Mucosa of rectum (tissue), 2 donors: ENCODE measurements around the gene TBPL2.
"Not testable (repeated sequence)": the region's sequence is repeated elsewhere in the genome, so short reads cannot be mapped to it uniquely, and the experiment has no call there.

Experiments used
- H3K27ac ChIP-seq, 2 donors: one replicate each; pipeline ENCODE4 v1.7.0; 2013; ENCODE audit warnings: inconsistent platforms in 2 of 2, low read depth in 2 of 2, low read length in 2 of 2
- H3K27me3 ChIP-seq, 2 donors: one replicate each; pipeline ENCODE4 v1.7.0; 2013; ENCODE audit warnings: low read length in 2 of 2; ENCODE audit not compliant: control insufficient read depth in 2 of 2, insufficient read depth in 2 of 2
- H3K36me3 ChIP-seq, 2 donors: one replicate each; pipeline ENCODE4 v1.7.0; 2013; ENCODE audit warnings: low read length in 2 of 2; ENCODE audit not compliant: control insufficient read depth in 2 of 2, insufficient read depth in 2 of 2
- H3K4me1 ChIP-seq, 2 donors: one replicate each; pipeline ENCODE4 v1.7.0; 2013; ENCODE audit warnings: low read length in 2 of 2, mild to moderate bottlenecking in 1 of 2; ENCODE audit not compliant: control insufficient read depth in 2 of 2, insufficient read depth in 2 of 2
- H3K4me3 ChIP-seq, 2 donors: one replicate each; pipeline ENCODE4 v1.7.0; 2013; ENCODE audit warnings: low read length in 2 of 2
- H3K9ac ChIP-seq, 2 donors: one replicate each; pipeline ENCODE4 v1.7.0; 2013; ENCODE audit warnings: low read length in 2 of 2, low read depth in 1 of 2, mild to moderate bottlenecking in 1 of 2
- H3K9me3 ChIP-seq, 2 donors: one replicate each; pipeline ENCODE4 v1.7.0; 2013; ENCODE audit warnings: low read length in 2 of 2; ENCODE audit not compliant: control insufficient read depth in 2 of 2
- donor health status: healthy.
- donor health status: Normal muscosa, but diverticular disease.

The TBPL2 gene

DNA sequence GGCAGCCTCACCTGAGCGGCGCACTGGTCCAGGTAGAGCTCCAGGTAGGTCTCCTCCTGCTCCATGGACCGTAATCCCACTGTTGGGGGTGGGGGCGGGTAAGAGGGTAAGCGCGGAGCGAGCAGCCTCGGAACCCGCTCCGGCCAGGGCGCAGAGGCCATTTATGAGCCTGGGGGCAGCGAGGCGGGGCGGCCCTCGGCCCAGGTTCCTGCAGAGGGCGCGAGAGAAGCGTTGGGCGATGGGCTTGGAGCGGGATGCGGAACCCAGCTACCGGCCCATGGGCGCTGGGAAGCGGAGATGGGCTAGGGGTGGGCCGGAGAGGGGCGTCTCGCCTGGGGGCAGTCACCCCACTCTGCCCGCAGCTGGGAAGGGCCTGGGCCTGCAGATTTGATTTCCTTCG, at the start of gene TBPL2:
TSS of gene TBPL2 (minus strand) at position 232 of the 400 bp plus-strand sequence. CDS start at position 65, 167 bp downstream.
- no peak within 1 kb of the TSS for H3K27ac ChIP-seq
- no peaks in the 10 kb centered on the region for H3K27me3 ChIP-seq
- H3K4me1 ChIP-seq = peaks cover 0 to 3% of the 10 kb centered on the region in 2 donors
- no peaks in the 10 kb centered on the region for H3K9me3 ChIP-seq
- no peak within 1 kb of the TSS for H3K4me3 ChIP-seq
- no peak within 1 kb of the TSS for H3K9ac ChIP-seq
- no peaks in the 10 kb centered on the region for H3K36me3 ChIP-seq

GRCh38 chr14:55488204-55488603, 47.8 kb upstream of the TBPL2 start:
- H3K9me3 ChIP-seq = no peaks in the 10 kb centered on the region
- H3K9ac ChIP-seq = no peak overlapping the region
- no peak overlapping the region for H3K4me3 ChIP-seq
- H3K27ac ChIP-seq = no peak overlapping the region
- no peaks in the 10 kb centered on the region for H3K36me3 ChIP-seq
- H3K4me1 ChIP-seq = no peaks in the 10 kb centered on the region
- no peaks in the 10 kb centered on the region for H3K27me3 ChIP-seq

DNA sequence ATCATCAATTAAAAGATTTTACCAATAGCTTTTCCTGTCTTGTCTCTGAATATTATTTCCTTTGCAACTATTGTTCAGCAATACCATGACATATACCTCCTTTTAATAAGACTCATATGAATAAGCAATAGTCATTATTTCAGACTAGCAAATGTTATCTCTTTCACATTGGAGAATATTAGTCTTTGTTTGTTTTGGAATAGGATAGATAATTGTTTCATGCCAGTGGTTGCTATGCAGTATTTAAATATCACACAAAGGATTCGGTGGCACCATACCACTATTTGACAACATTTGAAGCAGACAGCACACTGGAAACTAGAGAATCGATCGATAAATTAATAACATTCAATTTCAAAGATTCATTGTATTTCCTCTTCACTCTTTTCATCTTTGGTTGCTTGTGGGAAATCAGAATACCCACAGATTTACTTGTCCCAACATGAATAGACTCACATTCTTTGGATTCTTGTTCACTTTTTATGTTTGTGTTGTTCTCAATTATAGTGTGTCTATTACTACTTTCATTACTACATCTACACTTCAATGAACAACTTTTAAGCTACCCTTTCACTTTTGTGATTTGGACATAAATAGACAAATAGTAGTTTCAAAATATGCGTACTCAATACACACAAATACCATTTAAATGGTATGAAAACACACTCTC, 42.7 kb upstream of the TBPL2 start:
- H3K4me1 ChIP-seq = no peaks in the 10 kb centered on the region
- no peaks in the 10 kb centered on the region for H3K27me3 ChIP-seq
- no peaks in the 10 kb centered on the region for H3K9me3 ChIP-seq
- H3K9ac ChIP-seq = no peak overlapping the region
- no peaks in the 10 kb centered on the region for H3K36me3 ChIP-seq
- no peak overlapping the region for H3K27ac ChIP-seq
- no peak overlapping the region for H3K4me3 ChIP-seq

DNA sequence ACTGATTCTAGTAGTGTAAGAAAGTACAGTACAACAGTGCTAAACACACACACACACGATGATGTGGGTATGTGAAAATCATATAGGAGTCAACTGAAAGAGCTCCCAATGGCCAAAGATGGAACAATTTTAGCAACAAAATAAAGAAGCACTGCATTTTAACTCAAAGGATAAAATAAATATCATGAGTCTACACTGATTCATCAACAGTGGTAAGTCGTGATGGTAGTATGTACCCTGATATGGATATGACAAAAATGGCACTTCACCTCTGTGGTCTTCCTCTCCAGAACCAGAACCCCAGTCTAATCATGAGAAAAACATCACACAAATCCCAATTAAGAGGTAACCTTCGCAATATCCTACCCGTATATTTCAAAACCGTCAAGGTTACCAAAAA, 41.4 kb upstream of the TBPL2 start:
- Histone ChIP-seq H3K27me3 (no peaks in the 10 kb centered on the region), H3K4me3 (no peak overlapping the region), H3K27ac (no peak overlapping the region), H3K36me3 (no peaks in the 10 kb centered on the region), H3K9ac (no peak overlapping the region), H3K4me1 (no peaks in the 10 kb centered on the region), H3K9me3 (no peaks in the 10 kb centered on the region)

GRCh38 chr14:55477680-55478079, 37.3 kb upstream of the TBPL2 start:
- Histone ChIP-seq H3K9me3 (no peaks in the 10 kb centered on the region), H3K27me3 (no peaks in the 10 kb centered on the region), H3K4me1 (no peaks in the 10 kb centered on the region), H3K27ac (no peak overlapping the region), H3K9ac (no peak overlapping the region), H3K4me3 (no peak overlapping the region), H3K36me3 (no peaks in the 10 kb centered on the region)

GRCh38 chr14:55476448-55476847, 36.0 kb upstream of the TBPL2 start:
- H3K27ac ChIP-seq, H3K27me3 ChIP-seq, H3K9ac ChIP-seq, H3K4me3 ChIP-seq, H3K36me3 ChIP-seq, H3K9me3 ChIP-seq, H3K4me1 ChIP-seq: not testable (repeated sequence)

DNA sequence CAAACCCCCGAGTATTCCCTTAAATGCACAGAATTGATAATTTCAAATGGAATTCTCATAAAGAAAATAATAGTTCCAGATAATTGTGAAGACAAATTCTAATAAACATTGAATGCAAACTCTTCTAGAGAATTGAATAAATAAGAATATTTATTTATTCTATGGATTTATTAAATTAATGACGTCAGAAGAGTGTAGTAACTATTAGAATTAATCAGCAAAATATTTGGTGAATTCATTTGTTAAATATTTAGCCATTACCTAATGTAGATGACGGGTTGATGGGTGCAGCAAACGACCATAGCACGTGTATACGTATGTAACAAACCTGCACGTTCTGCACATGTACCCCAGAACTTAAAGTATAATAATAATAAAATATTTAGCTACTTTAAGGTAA, 33.4 kb upstream of the TBPL2 start:
- Histone ChIP-seq H3K27me3 (no peaks in the 10 kb centered on the region), H3K4me1 (no peaks in the 10 kb centered on the region), H3K9me3 (no peaks in the 10 kb centered on the region), H3K36me3 (no peaks in the 10 kb centered on the region), H3K4me3 (no peak overlapping the region), H3K27ac (no peak overlapping the region), H3K9ac (no peak overlapping the region)

- H3K27me3 ChIP-seq = no peaks in the 10 kb centered on the region
- H3K9ac ChIP-seq = no peak overlapping the region
- no peak overlapping the region for H3K4me3 ChIP-seq
- H3K27ac ChIP-seq = no peak overlapping the region
- H3K4me1 ChIP-seq = no peaks in the 10 kb centered on the region
- H3K36me3 ChIP-seq = no peaks in the 10 kb centered on the region
- H3K9me3 ChIP-seq = no peaks in the 10 kb centered on the region
These were observed 29.6 kb upstream of the TBPL2 start for GRCh38 chr14:55470025-55470424.

DNA sequence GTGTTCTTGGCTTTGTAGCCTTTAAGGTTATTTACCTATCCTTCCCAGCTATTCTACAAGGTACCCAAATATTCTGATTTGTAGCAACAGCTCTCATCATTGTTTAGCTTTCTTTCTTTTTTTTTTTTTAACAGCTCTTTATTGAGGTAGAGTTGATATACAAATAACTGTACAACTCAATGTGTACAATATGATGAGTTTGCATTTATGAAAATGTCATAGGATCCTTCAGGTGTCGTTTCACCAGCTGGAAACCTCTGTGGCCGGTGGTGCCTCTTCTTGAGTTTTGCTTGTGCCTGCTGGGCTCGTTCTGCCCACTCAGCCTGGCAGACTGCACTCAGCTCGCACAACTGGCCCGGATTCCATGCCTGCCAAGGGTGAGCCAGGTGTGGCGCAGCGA, 26.9 kb upstream of the TBPL2 start:
- no peak overlapping the region for H3K27ac ChIP-seq
- no peaks in the 10 kb centered on the region for H3K9me3 ChIP-seq
- H3K27me3 ChIP-seq = no peaks in the 10 kb centered on the region
- no peak overlapping the region for H3K4me3 ChIP-seq
- peaks cover 0 to 8% of the 10 kb centered on the region in 2 donors for H3K4me1 ChIP-seq
- H3K9ac ChIP-seq = no peak overlapping the region
- H3K36me3 ChIP-seq = no peaks in the 10 kb centered on the region

DNA sequence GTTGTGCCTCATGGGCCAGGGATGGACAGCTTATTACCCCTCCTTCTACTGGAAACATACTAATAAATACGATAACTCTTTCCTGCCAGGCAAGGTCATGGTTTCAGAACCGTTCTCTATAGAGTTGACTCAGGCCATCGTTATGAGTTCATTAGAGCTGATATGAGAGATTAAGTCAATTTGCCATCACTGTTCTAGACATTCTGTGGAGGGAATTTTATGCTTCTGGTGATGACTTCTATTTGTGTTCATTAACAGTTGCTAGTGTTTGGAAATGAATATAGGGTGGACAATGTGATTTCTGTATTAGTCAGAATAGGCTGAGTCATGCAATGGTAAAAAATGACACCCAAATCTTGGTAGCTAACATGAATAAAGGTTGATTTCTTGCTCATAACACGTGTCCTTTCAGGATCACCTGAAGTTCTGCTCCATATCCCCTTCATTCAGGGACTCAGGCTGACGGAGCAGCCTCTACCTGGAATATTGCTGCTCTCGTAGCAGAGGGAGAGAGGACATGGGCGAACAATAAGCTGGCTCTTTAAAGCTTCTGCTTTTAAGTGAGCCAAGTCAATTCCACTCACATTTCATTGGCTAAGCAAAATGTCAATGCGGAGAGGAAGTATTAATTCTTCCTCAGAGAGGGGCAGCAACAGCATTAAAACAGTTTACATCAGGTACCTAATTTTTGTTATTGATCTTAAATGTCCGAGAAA, 18.5 kb upstream of the TBPL2 start:
- Histone ChIP-seq H3K36me3 (no peaks in the 10 kb centered on the region), H3K27me3 (no peaks in the 10 kb centered on the region), H3K27ac (no peak overlapping the region), H3K4me1 (peaks cover 13 to 21% of the 10 kb centered on the region in 2 donors), H3K9ac (no peak overlapping the region), H3K9me3 (no peaks in the 10 kb centered on the region), H3K4me3 (no peak overlapping the region)
